ENCODE measurements around the gene MAPT. TPM values are rescaled to one million over a fixed set of nuclear protein-coding genes. Genes with fewer than 3 reads are reported as not detected.
A peak's percentile ranks its signal among the peaks of the same experiment; 100 is the strongest.

Gene MAPT
- total RNA-seq, 1 donor from 2014 or later = 0.28 TPM

DNA sequence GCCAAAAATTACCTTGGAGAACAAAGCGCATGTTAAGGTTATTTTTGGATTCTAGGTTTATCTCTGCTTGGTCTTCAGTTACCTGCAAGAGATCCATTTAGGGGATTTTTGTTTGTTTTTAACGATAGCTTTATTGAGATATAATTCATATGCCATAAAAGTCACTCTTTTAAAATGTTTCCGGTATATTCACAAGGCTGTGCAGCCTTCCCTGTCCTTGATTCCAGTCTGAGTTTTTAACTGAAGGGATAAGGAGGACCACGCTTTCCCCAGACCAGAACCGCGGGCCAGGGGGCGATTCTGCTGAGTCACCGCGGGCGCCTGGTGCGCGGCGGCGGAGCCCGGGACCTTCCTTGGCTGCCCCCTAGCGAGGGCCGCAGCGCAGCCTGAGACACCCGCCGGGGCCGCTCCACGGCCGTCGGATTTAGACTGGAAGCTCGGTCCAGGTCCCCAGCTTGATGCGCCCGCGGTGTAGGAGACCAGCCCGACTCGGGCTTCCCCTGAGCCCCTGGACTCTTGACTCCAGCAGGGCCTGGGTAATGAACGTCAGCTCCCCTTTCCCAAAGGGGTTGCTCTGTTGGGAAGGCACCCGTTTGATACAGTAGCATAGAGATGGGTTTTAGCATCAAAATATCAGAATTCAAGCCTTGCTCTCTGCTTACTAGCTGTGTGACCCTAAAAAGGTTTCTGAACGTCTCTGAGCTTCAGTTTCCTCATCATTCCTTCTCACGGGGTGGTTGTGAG is 54.7 kb downstream of the MAPT start:
- H3K27ac Mint-ChIP-seq (ENCODE audit: unreplicated experiment) = no peak overlapping the region
- peak; percentile 52 for TF ChIP-seq CTCF (IDR thresholded peaks at IDR 0.05; ENCODE audit: unreplicated experiment)
- H3K36me3 Mint-ChIP-seq (ENCODE audit: low read depth, unreplicated experiment) = no peaks in the 10 kb centered on the region
- no peak overlapping the region for H3K4me3 Mint-ChIP-seq (ENCODE audit: unreplicated experiment)
- peaks cover 25% of the 10 kb centered on the region for H3K4me1 Mint-ChIP-seq (ENCODE audit: unreplicated experiment)
- DNase-seq (ENCODE audit: low spot score) = peak; percentile 85
- H3K27me3 Mint-ChIP-seq (ENCODE audit: unreplicated experiment) = peaks cover 6% of the 10 kb centered on the region
- H3K9me3 Mint-ChIP-seq (ENCODE audit: unreplicated experiment) = no peaks in the 10 kb centered on the region

- Mint-ChIP-seq H3K27ac (ENCODE audit: unreplicated experiment) (no peak overlapping the region), H3K36me3 (ENCODE audit: low read depth, unreplicated experiment) (no peaks in the 10 kb centered on the region), H3K27me3 (ENCODE audit: unreplicated experiment) (peaks cover 4% of the 10 kb centered on the region), H3K9me3 (ENCODE audit: unreplicated experiment) (no peaks in the 10 kb centered on the region), H3K4me3 (ENCODE audit: unreplicated experiment) (no peak overlapping the region), H3K4me1 (ENCODE audit: unreplicated experiment) (peaks cover 25% of the 10 kb centered on the region)
- TF ChIP-seq CTCF (IDR thresholded peaks at IDR 0.05; ENCODE audit: unreplicated experiment) = no peak
- DNase-seq (ENCODE audit: low spot score) = no peak
These were observed 55.5 kb downstream of the MAPT start for GRCh38 chr17:45949755-45950320.

- no peak for TF ChIP-seq CTCF (IDR thresholded peaks at IDR 0.05; ENCODE audit: unreplicated experiment)
- DNase-seq (ENCODE audit: low spot score) = no peak
- H3K27ac Mint-ChIP-seq (ENCODE audit: unreplicated experiment) = no peak overlapping the region
- no peaks in the 10 kb centered on the region for H3K9me3 Mint-ChIP-seq (ENCODE audit: unreplicated experiment)
- H3K36me3 Mint-ChIP-seq (ENCODE audit: low read depth, unreplicated experiment) = no peaks in the 10 kb centered on the region
- peaks cover 2% of the 10 kb centered on the region for H3K27me3 Mint-ChIP-seq (ENCODE audit: unreplicated experiment)
- H3K4me1 Mint-ChIP-seq (ENCODE audit: unreplicated experiment) = peaks cover 25% of the 10 kb centered on the region
- H3K4me3 Mint-ChIP-seq (ENCODE audit: unreplicated experiment) = no peak overlapping the region
These were observed 56.5 kb downstream of the MAPT start for GRCh38 chr17:45950888-45951287.

GRCh38 chr17:45951403-45951802 is 57.0 kb downstream of the MAPT start:
- Mint-ChIP-seq H3K4me1 (ENCODE audit: unreplicated experiment) (peaks cover 25% of the 10 kb centered on the region), H3K9me3 (ENCODE audit: unreplicated experiment) (no peaks in the 10 kb centered on the region), H3K36me3 (ENCODE audit: low read depth, unreplicated experiment) (no peaks in the 10 kb centered on the region), H3K27me3 (ENCODE audit: unreplicated experiment) (peaks cover 2% of the 10 kb centered on the region), H3K4me3 (ENCODE audit: unreplicated experiment) (no peak overlapping the region), H3K27ac (ENCODE audit: unreplicated experiment) (no peak overlapping the region)
- DNase-seq (ENCODE audit: low spot score) = no peak
- TF ChIP-seq CTCF (IDR thresholded peaks at IDR 0.05; ENCODE audit: unreplicated experiment) = no peak

GRCh38 chr17:45951941-45952340 is 57.6 kb downstream of the MAPT start:
- H3K27me3 Mint-ChIP-seq (ENCODE audit: unreplicated experiment) = peaks cover 2% of the 10 kb centered on the region
- no peak overlapping the region for H3K27ac Mint-ChIP-seq (ENCODE audit: unreplicated experiment)
- no peak for DNase-seq (ENCODE audit: low spot score)
- no peaks in the 10 kb centered on the region for H3K36me3 Mint-ChIP-seq (ENCODE audit: low read depth, unreplicated experiment)
- H3K4me1 Mint-ChIP-seq (ENCODE audit: unreplicated experiment) = peaks cover 25% of the 10 kb centered on the region
- no peaks in the 10 kb centered on the region for H3K9me3 Mint-ChIP-seq (ENCODE audit: unreplicated experiment)
- no peak for TF ChIP-seq CTCF (IDR thresholded peaks at IDR 0.05; ENCODE audit: unreplicated experiment)
- H3K4me3 Mint-ChIP-seq (ENCODE audit: unreplicated experiment) = no peak overlapping the region
